VCaP (cell line): ENCODE data around the gene ATG5.

Source experiments
- H3K27ac ChIP-seq: fragments of 450-650 bp; 2 replicates; pipeline ENCODE4 v1.5.1; 2017
- CTCF ChIP-seq: fragments of 450-650 bp; conservative IDR thresholded peaks from 2 replicates; pipeline ENCODE4 v1.5.1; 2017; ENCODE audit warnings: mild to moderate bottlenecking, moderate library complexity

ATG5 gene

GRCh38 chr6:106163966-106164877 lies 161.3 kb downstream of the ATG5 start:
- no peak for TF ChIP-seq CTCF
- H3K27ac ChIP-seq, result no peak overlapping the region

DNA sequence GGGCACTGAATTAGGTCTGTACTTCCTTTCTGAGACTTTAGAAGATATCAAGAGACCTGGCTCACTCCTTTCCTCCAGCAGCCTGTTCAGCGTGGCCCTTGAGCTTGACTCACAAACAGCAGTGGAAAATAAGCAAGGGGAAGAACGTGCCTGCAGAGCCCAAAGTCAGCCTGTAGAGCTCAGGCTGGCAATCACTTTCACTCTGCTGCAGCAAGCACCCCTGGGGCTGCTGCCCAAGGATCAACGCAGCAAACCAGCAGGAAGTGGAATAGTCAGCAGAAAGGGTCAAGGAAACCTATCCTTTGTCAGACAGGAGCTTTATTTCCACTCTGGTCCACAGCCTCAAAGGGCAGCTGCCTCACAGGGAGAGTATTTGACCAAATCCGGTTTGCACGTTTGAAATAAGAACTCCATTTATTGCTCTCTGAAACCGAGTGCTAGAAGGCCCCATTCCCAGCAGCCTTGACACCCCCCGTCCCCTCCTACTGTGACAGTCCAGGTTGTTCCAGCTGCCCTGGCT lies 162.1 kb downstream of the ATG5 start:
- no peak for TF ChIP-seq CTCF

GRCh38 chr6:106162921-106163320 lies 162.6 kb downstream of the ATG5 start:
- TF ChIP-seq CTCF, result no peak
- no peak overlapping the region for H3K27ac ChIP-seq

More for the DNA sequence above, 162.1 kb downstream of the ATG5 start:
- no peak overlapping the region for H3K27ac ChIP-seq

- H3K27ac ChIP-seq, result no peak overlapping the region
- no peak for TF ChIP-seq CTCF
These were observed 163.7 kb downstream of the ATG5 start for GRCh38 chr6:106161893-106162292.

GRCh38 chr6:106161311-106161874 lies 164.2 kb downstream of the ATG5 start:
- TF ChIP-seq CTCF, result no peak
- H3K27ac ChIP-seq, result no peak overlapping the region

GRCh38 chr6:106160189-106160588 lies 165.4 kb downstream of the ATG5 start:
- H3K27ac ChIP-seq, result no peak overlapping the region
- TF ChIP-seq CTCF, result no peak

DNA sequence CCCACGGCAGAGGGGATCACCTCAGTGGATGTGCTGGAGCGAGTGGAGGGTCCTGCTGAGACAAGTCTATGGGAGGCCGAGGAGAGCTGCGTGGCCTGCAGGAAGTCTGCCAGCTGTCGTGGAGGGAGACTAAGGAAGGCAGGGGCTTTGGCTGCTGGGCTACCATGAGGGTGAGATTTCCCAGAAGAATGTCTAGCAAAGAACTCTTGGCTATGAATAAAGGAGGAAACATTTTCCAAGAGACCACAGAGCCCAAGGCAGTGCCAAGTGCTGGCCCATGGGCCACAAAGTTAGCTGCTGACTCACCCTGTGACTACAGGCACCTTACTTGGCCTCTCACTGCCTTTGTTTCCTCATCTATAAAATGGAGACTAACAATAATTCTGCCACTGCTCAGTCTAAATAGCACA lies 166.0 kb downstream of the ATG5 start:
- no peak for TF ChIP-seq CTCF
- H3K27ac ChIP-seq, result no peak overlapping the region
